ENCODE data around the gene CACNA1I.
A peak's percentile ranks its signal among the peaks of the same experiment; 100 is the strongest.

The CACNA1I gene

GRCh38 chr22:39625569-39626537 lies 55.3 kb downstream of the CACNA1I start:
- no peak for DNase-seq (ENCODE audit: low read depth)

DNA sequence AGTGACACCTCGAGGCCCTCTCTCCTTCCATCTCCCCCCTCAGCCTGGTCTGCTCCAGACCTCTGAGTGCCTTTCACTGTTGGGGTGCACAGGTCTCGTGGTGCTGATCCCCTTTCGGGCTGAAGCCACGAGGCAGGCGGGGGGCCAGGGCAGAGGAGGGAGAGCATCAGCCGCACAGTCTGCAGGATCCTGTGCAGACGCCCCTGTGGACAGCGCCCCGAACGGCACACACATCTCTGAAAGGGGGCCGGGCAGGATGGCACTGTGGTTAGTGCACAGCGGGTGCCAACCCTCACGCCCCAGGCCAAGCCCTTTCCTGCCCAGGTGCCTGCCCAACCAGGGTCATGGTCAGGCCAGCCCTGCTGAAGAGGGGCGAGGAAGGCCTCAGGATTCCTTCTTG lies 56.7 kb downstream of the CACNA1I start:
- DNase-seq (ENCODE audit: low read depth): no peak

DNA sequence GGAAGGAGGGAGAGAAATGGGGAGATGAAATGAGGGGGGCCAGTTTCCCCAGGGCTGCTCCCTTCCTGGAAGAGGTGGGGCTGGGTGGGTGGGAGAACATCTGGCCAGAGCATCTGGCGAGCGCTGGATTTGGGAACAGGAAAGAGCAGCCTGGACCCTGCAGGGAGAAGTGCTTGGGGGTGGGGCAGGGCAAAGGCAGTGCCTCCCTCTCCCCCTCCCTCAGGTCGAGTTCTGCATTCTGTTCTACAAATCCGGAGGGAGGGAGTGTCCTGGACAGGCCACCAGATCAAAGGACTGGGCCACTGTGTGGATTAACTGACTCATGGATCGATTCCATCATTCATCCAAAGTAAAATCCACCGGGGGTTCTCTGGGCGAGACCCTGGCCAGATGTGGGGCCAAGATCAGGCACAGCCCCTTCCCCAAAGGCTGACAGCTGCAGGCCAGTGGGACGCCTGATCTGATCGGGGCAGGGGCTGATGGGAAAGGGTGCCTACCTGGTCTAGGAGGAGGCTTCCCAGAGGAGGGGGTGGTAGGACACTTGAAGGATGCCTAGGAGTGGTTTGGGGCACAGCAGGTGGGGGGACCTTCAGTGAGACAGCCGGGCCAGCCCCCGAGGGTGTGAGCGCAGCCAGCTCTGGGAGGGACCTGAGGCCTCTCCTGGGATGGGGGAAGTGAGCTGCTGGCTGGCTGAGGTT lies 57.5 kb downstream of the CACNA1I start:
- DNase-seq (ENCODE audit: low read depth): no peak

- no peak for DNase-seq (ENCODE audit: low read depth)
Measured at GRCh38 chr22:39628563-39629080, 58.1 kb downstream of the CACNA1I start.

DNA sequence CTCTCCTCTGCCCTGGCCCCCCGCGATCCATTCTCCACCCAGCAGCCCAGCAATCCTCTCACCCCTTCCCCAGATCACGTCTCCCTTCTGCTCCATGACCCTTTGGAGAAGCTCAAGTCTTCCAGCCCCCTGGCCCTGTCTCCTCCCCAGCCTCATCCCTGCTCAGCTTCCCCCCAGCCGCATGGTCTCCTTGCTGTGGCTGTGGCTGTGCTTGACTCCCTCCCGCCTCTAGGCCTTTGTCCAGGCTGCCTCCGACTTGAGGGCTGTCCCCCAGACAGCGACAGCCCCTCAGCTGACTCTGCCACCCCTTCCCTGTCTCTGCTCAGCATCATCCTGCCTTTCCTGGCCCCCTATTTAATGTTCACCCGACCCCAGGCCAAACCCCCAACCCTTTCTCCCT lies 59.3 kb downstream of the CACNA1I start:
- no peak for DNase-seq (ENCODE audit: low read depth)

DNA sequence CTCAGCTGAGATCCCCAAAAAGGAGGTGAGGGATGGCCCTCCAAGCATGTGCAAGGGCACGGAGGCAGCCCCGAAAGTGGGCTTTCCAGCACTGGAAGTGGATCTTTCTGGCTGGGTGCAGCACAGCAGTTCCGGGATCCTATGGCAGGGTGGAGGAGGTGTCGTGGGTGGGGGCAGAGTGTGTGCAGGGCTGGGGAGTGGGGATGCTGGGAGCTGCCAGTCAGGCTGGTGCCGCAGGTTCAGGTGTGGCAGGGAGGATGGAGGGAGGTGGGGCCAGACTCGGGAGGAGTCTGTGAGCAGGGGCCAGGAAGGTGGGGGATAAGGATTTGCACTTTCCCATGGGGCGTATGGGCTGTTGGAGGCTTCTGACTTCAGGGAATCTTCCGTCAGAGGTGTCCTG lies 60.2 kb downstream of the CACNA1I start:
- DNase-seq (ENCODE audit: low read depth): no peak

GRCh38 chr22:39631381-39632286 lies 61.1 kb downstream of the CACNA1I start:
- no peak for DNase-seq (ENCODE audit: low read depth)

DNA sequence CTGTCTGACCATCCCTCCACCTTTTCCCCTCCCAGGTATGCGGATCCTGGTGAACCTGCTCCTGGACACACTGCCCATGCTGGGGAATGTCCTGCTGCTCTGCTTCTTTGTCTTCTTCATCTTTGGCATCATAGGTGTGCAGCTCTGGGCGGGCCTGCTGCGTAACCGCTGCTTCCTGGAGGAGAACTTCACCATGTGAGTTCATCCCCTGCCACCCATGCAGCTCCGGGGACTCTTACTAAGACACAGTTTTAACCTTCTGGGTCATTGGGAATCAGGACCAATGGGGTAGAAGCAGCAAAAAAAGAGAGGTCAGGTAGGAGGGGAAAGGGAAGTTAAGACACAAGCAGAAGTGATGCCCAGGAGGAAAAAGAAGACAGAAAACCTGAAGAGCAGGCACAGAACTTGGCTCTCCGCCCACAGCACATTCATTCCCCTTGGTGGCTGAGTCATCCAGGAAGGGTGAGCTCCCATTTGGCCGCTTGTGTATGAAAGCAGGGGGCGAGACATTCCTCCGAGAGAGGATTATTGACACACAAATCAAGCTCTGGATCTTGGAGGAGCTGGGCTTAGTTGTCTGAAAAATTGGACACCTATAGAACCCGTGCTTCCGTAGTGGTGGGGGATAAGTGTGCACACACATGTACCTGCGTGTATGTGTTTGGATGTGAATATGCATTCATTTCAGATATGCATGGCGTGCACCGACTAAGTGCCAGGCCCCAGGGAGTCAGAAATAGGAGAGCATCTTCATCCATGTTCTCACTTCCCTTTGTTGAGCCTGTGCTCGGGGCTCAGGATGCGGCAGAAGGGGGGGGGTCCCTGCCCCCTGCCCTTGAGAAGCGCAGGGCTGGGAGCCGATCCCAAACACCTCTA lies 64.2 kb downstream of the CACNA1I start:
- peak; percentile 95 for DNase-seq (ENCODE audit: low read depth)

DNA sequence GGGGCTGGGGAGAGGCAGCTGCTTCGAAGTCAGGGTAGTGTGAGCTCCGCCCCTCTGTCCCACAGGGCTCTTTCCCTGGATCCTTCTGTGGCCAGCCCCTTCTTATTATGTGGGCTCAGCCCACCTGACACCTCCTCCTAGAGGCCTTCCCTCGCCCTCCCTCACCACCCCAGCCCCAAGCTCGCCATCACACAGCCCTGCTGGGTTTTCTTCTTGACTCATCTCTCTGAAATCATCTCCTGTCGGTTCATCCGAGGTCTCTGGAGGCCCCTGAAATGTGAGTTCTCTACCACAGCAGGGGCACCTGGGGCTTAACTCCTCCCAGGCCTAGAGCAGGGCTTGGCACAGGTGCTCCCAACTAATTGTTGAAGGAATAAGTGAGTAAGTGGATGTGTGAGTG lies 65.2 kb downstream of the CACNA1I start:
- no peak for DNase-seq (ENCODE audit: low read depth)

DNA sequence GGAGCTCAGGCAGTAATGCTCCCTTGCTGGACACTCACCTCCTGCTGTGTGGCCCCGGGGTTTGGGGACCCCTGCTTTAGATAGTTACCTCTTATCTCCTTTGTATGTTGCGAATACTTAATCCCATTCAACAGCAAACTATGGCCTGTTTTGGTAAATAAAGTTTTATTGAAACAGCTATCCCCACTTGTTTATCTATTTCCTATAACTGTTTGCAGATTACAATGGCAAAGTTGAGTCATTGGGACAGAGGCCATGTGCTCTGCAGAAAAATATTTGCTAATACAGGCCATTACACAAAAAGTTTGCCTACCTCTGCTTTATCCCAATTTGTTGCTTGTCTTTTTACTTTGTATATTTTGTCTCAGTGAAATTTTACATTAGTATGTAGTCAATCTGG lies 68.4 kb downstream of the CACNA1I start:
- no peak for DNase-seq (ENCODE audit: low read depth)

GRCh38 chr22:39641660-39642310 lies 71.2 kb downstream of the CACNA1I start:
- no peak for DNase-seq (ENCODE audit: low read depth)

DNA sequence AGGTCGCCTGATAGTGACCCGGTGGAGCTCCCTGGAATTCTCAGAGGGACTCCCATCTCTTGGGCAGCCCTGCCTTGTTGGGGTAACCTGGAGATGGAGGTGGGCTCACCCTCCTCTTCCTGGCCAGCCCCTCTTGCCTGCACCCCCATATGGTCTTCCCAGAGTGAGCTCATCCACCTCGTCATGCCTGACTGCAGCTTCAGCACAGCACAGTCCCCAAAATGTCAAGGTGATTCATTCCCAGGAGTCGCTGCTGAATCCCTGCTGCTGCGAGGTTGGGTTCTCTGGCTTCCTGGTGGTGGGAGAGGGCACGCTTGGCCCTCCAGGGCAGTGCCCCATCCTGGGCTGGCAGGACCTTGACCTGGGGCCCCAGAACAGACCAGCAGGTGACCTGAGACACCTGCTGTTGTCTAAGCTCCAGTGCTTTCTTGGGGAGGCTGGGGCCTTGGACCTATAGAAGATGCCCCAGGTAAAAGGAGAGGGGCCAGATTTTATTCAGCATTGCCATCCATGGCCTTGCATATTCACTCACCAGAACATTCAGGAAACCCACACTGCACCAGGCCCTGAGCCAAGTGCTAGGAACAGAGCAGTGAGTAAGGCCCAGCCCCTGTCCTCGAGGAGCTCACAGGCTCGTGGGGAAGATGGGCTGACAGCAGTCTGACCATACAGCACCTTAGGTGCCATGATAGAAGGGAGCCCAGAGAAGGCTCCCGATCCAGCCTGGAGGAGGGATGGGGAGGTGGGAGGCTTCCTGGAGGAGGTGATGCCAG lies 72.9 kb downstream of the CACNA1I start:
- peak; percentile 21 for DNase-seq (ENCODE audit: low read depth)

DNA sequence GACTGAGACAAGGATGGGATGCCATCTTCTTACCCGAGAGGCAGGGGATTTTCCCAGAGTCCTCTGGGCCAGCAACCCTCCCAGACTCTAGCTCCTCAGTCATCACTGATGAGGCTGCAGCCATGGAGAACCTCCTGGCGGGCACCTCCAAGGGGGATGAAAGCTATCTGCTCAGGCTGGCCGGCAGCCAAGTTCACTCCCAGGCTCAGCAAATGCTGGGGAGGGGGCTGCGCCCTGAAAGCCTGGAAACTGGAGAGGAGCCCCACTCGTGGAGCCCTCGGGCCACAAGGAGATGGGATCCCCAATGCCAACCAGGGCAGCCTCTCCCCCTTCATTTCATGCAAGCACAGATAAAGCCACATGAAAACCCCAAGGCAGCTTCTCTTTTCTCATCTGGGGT lies 75.0 kb downstream of the CACNA1I start:
- DNase-seq (ENCODE audit: low read depth): no peak

- DNase-seq (ENCODE audit: low read depth): no peak
Measured at GRCh38 chr22:39646398-39647063, 76.0 kb downstream of the CACNA1I start.

GRCh38 chr22:39647836-39648629 lies 77.5 kb downstream of the CACNA1I start:
- DNase-seq (ENCODE audit: low read depth): no peak

DNA sequence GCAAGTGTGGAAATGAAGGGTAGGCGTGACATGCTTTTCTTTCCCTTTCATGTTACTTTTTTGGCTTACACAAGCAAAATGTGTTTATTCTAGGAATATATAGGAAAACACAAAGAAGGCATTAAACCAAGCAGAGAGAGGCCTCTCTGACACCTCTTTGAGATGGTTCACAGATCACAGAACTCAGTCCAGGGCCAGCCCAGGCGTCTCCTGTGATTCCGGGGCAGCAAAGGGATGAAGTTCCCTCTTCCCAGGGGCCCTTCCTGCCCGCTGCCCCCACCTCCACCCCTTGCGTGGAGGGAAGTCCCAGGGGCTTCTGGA lies 78.0 kb downstream of the CACNA1I start:
- no peak for DNase-seq (ENCODE audit: low read depth)

GRCh38 chr22:39649500-39650089 lies 79.0 kb downstream of the CACNA1I start:
- no peak for DNase-seq (ENCODE audit: low read depth)

Data from ELR (cell line).